IMR-90 (cell line): Measurements from ENCODE around the gene KANSL3. TPM values are rescaled to one million over a fixed set of nuclear protein-coding genes. Genes with fewer than 3 reads are reported as not detected.

Experiments
- ATAC-seq: fragments of 200-7000 bp; cut with Tn5 transposase; 2 replicates; pipeline ENCODE4 v1.9.1; 2020; ENCODE audit warnings: low read depth, mild to moderate bottlenecking, moderate library complexity
- BruUV-seq: library from RNA; stranded (reverse); fragments of 400-500 nt; replicated peaks from 2 replicates; lab custom pipeline; 2021; lab: Mats Ljungman, UMichigan
- CTCF ChIA-PET: fragments of 300-600 bp; formaldehyde crosslinking; extraction: SDS; loops from one replicate; lab custom pipeline; 2021; ENCODE audit warnings: antibody characterized with exemption; lab: Yijun Ruan, JAX
- POLR2A ChIA-PET: fragments of 300-600 bp; sonication (Branson Sonifier 250); formaldehyde crosslinking; loops from one replicate; lab custom pipeline; 2022; ENCODE audit warnings: antibody characterized with exemption; ENCODE audit not compliant: unreplicated experiment; lab: Charles Lee
- DNase-seq: peaks from one replicate; pipeline ENCODE4 v3.0.0; 2013
- H2AFZ ChIP-seq: replicated peaks from 2 replicates; pipeline ENCODE3; 2013; ENCODE audit warnings: low read length, mild to moderate bottlenecking; ENCODE audit not compliant: poor library complexity
- H2AK5ac ChIP-seq: 2 replicates; pipeline ENCODE4 v1.6.1; 2013; ENCODE audit warnings: low read depth, low read length, inconsistent platforms
- H2AK9ac ChIP-seq: replicated peaks from 2 replicates; pipeline ENCODE3; 2013; ENCODE audit warnings: mild to moderate bottlenecking, low read depth, low read length, moderate library complexity; ENCODE audit not compliant: poor library complexity
- H2BK120ac ChIP-seq: 2 replicates; pipeline ENCODE4 v1.6.1; 2013; ENCODE audit warnings: low read depth, low read length, inconsistent platforms
- H2BK15ac ChIP-seq: 3 replicates; pipeline ENCODE4 v1.6.1; 2013; ENCODE audit warnings: low read depth, low read length, inconsistent platforms
- H2BK20ac ChIP-seq: 2 replicates; pipeline ENCODE4 v1.6.1; 2013; ENCODE audit warnings: low read depth, mild to moderate bottlenecking, inconsistent platforms, low read length, moderate library complexity
- H2BK5ac ChIP-seq: 2 replicates; pipeline ENCODE4 v1.6.1; 2013; ENCODE audit warnings: mild to moderate bottlenecking, low read depth, low read length, inconsistent platforms; ENCODE audit not compliant: poor library complexity, severe bottlenecking
- H3K14ac ChIP-seq: replicated peaks from 2 replicates; pipeline ENCODE4 v1.6.1; 2013; ENCODE audit warnings: low read depth, low read length, inconsistent platforms
- H3K18ac ChIP-seq: 2 replicates; pipeline ENCODE4 v1.6.1; 2013; ENCODE audit warnings: low read depth, low read length, control low read depth
- H3K23ac ChIP-seq: 2 replicates; pipeline ENCODE4 v1.6.1; 2013; ENCODE audit warnings: low read depth, low read length, inconsistent platforms
- H3K27ac ChIP-seq: 2 replicates; pipeline ENCODE4 v1.5.1; 2013; ENCODE audit warnings: mild to moderate bottlenecking, control low read depth, low read length; ENCODE audit not compliant: insufficient read depth
- H3K27me3 ChIP-seq: 2 replicates; pipeline ENCODE4 v1.6.1; 2013; ENCODE audit warnings: low read length; ENCODE audit not compliant: control insufficient read depth, insufficient read depth
- H3K36me3 ChIP-seq: 2 replicates; pipeline ENCODE4 v1.6.1; 2013; ENCODE audit warnings: low read length, mixed read lengths; ENCODE audit not compliant: control insufficient read depth, insufficient read depth
- H3K4ac ChIP-seq: 2 replicates; pipeline ENCODE4 v1.6.1; 2013; ENCODE audit warnings: low read depth, low read length, inconsistent platforms
- H3K4me1 ChIP-seq: 2 replicates; pipeline ENCODE4 v1.6.1; 2013; ENCODE audit warnings: low read length, mixed read lengths; ENCODE audit not compliant: control insufficient read depth, insufficient read depth
- H3K4me2 ChIP-seq: 2 replicates; pipeline ENCODE4 v1.6.1; 2013; ENCODE audit warnings: low read depth, mild to moderate bottlenecking, control low read depth, low read length, moderate library complexity
- H3K4me3 ChIP-seq: 2 replicates; pipeline ENCODE4 v1.5.1; 2013; ENCODE audit warnings: low read depth, mild to moderate bottlenecking, control low read depth, low read length, moderate library complexity; ENCODE audit not compliant: insufficient read depth
- H3K56ac ChIP-seq: 2 replicates; pipeline ENCODE4 v1.6.1; 2013; ENCODE audit warnings: low read length, inconsistent platforms; ENCODE audit not compliant: insufficient read depth; ENCODE audit errors: extremely low read depth
- H3K79me1 ChIP-seq, 2 experiments: 2 replicates each; pipeline ENCODE4 v1.6.1; 2013; ENCODE audit warnings: low read length in 2 of 2, inconsistent platforms in 1 of 2, low read depth in 1 of 2
- H3K9ac ChIP-seq: 2 replicates; pipeline ENCODE4 v1.6.1; 2013; ENCODE audit warnings: low read depth, low read length, control low read depth
- H3K9me1 ChIP-seq: 2 replicates; pipeline ENCODE4 v1.6.1; 2013; ENCODE audit warnings: low read length, inconsistent platforms; ENCODE audit not compliant: insufficient read depth
- H3K9me3 ChIP-seq: 2 replicates; pipeline ENCODE4 v1.6.1; 2013; ENCODE audit warnings: low read length; ENCODE audit not compliant: control insufficient read depth, insufficient read depth
- H4K20me1 ChIP-seq: 2 replicates; pipeline ENCODE4 v1.6.1; 2013; ENCODE audit warnings: low read length, inconsistent platforms; ENCODE audit not compliant: insufficient read depth
- H4K5ac ChIP-seq: 2 replicates; pipeline ENCODE4 v1.6.1; 2013; ENCODE audit warnings: mild to moderate bottlenecking, low read depth, low read length, control low read depth
- H4K8ac ChIP-seq, 2 experiments: 2 replicates each; pipeline ENCODE4 v1.6.1; 2013; ENCODE audit warnings: low read depth in 2 of 2, low read length in 2 of 2, control low read depth in 1 of 2, inconsistent platforms in 1 of 2
- H4K91ac ChIP-seq: 2 replicates; pipeline ENCODE4 v1.6.1; 2013; ENCODE audit warnings: low read depth, low read length, inconsistent platforms; ENCODE audit not compliant: insufficient read depth
- CEBPB ChIP-seq: IDR thresholded peaks from 2 replicates; pipeline ENCODE4 v1.6.1; 2012; ENCODE audit warnings: low read depth, low read length, improper control_type of control experiment
- CHD1 ChIP-seq: IDR thresholded peaks from 2 replicates; pipeline ENCODE4 v1.6.1; 2012; ENCODE audit warnings: low read depth, low read length, improper control_type of control experiment
- MXI1 ChIP-seq: IDR thresholded peaks from 2 replicates; pipeline ENCODE4 v1.6.1; 2012; ENCODE audit warnings: low read depth, mild to moderate bottlenecking, low read length, moderate library complexity, borderline replicate concordance
- RAD21 ChIP-seq: IDR thresholded peaks from 2 replicates; pipeline ENCODE4 v1.6.1; 2012; ENCODE audit warnings: low read length, improper control_type of control experiment
- RCOR1 ChIP-seq: IDR thresholded peaks from 2 replicates; pipeline ENCODE4 v1.6.1; 2012; ENCODE audit warnings: mild to moderate bottlenecking, low read length, improper control_type of control experiment; ENCODE audit not compliant: insufficient replicate concordance
- SMC3 ChIP-seq: fragments of 150-350 bp; IDR thresholded peaks from 2 replicates; pipeline ENCODE4 v1.6.1; 2016; ENCODE audit warnings: low read depth, mild to moderate bottlenecking, antibody characterized with exemption, low read length, moderate library complexity
- WGBS, 2 experiments: methylation state at CpG; one replicate each; pipeline versions ENCODE4 v1.1.5 to v1.1.7; 2013; ENCODE audit warnings: missing lambda C conversion rate in 2 of 2; ENCODE audit not compliant: insufficient read length in 1 of 2; ENCODE audit errors: extremely low coverage in 2 of 2; 5-methylcytosine and 5-hydroxymethylcytosine counted together
- dilution Hi-C: fragments of 300-500 bp; cut with HindIII; formaldehyde crosslinking; loops from one replicate; pipeline ENCODE4 v1.14.3; 2018; ENCODE audit warnings: low sequenced_read_pairs; ENCODE audit not compliant: unreplicated experiment
- in situ Hi-C: fragments of 300-500 bp; cut with MboI; formaldehyde crosslinking; loops from 3 replicates; pipeline ENCODE4 v1.14.3; 2019; ENCODE audit warnings: low sequenced_read_pairs, inconsistent platforms, mixed read lengths
- intact Hi-C: fragments of 100-400 bp; cut with micrococcal nuclease; formaldehyde crosslinking; loops from 2 replicates; pipeline ENCODE4 v1.10.0; 2022
- polyA plus RNA-seq, 3 experiments: library from polyadenylated mRNA; depleted of rRNA; stranded (reverse); fragments of >200 nt; gene quantifications; 2 replicates each; pipeline ENCODE4 v1.2.3, GENCODE V29; 2012; ENCODE audit warnings: low replicate concordance in 1 of 3
- total RNA-seq: library from RNA; depleted of rRNA; stranded (reverse); fragments of >200 nt; gene quantifications from 2 replicates; pipeline ENCODE4 v1.2.3, GENCODE V29; 2012

KANSL3 gene
- total and polyA plus RNA-seq, 2 of the 4 experiments (the other 2 are of a cell fraction): 22.2 to 26.3 TPM

DNA sequence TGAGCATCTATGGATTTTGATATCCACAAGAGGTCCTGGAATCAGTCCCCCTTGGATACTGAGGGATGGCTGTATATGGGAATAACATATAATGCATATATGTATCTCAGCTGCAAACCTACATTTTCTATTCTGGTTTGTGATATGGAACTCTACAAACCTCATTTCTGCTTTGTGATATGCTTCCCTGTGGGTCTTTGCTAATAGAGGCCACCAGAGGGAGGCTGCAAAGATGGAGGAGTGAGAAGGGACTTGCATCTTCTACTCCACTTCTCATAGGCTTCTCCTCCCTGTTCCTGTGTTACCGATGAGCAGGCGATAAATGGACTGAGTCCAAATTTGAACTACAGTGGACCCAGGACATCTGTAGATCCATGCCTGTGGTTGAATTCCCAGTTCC, 63.7 kb downstream of the KANSL3 start:
- Histone ChIP-seq H3K9me1 (peaks cover 3% of the 10 kb centered on the region; the same call in 1 of the 2 replicates), H2AK5ac (no peak overlapping the region), H4K8ac (no peak overlapping the region), H3K56ac (no peak overlapping the region), H4K91ac (no peak overlapping the region), H4K20me1 (no peaks in the 10 kb centered on the region), H3K36me3 (no peaks in the 10 kb centered on the region), H2BK5ac (no peak overlapping the region), H4K5ac (no peak overlapping the region), H3K4me1 (no peaks in the 10 kb centered on the region), H3K27me3 (no peaks in the 10 kb centered on the region), H2AFZ (no peak overlapping the region), H2BK120ac (no peak overlapping the region), H3K23ac (no peak overlapping the region), H2AK9ac (no peak overlapping the region), H3K27ac (no peak overlapping the region), H3K4me3 (no peak overlapping the region), H3K79me1 (no peaks in the 10 kb centered on the region), H3K4ac (no peak overlapping the region), H3K4me2 (no peak overlapping the region), H3K9ac (no peak overlapping the region), H3K9me3 (no peaks in the 10 kb centered on the region), H2BK15ac (no peak overlapping the region), H2BK20ac (no peak overlapping the region), H3K18ac (no peak overlapping the region), H3K14ac (no peak overlapping the region)
- POLR2A ChIA-PET: no interaction called here
- dilution Hi-C loops: no loop called here
- BruUV-seq: no TSS peak
- DNase-seq (no peak), ATAC-seq (no peak)
- WGBS, 2 experiments: no CpG with 5 or more reads among the region's 2 CpGs
- TF ChIP-seq SMC3 (no peak), RCOR1 (no peak), RAD21 (0 out of 2 replicates have a peak, but pooled peaks have one; percentile 7), MXI1 (no peak), CHD1 (no peak), CEBPB (no peak)
- CTCF ChIA-PET: interaction anchor here (1.0 kb wide), 1 partner anchor 8 kb away, joined by 5 read pairs; no protein-coding TSS in a partner anchor
- in situ Hi-C loops: no loop called here
- intact Hi-C loops: no loop called here
